GM15510 (cell line): ENCODE data around the gene POLL.

ENCODE experiments used
- POLR2A ChIP-seq: IDR thresholded peaks from 3 replicates; pipeline ENCODE4 v1.6.1; 2011; ENCODE audit warnings: borderline replicate concordance; ENCODE audit not compliant: insufficient read length; ENCODE audit errors: extremely low read depth

Gene POLL

DNA sequence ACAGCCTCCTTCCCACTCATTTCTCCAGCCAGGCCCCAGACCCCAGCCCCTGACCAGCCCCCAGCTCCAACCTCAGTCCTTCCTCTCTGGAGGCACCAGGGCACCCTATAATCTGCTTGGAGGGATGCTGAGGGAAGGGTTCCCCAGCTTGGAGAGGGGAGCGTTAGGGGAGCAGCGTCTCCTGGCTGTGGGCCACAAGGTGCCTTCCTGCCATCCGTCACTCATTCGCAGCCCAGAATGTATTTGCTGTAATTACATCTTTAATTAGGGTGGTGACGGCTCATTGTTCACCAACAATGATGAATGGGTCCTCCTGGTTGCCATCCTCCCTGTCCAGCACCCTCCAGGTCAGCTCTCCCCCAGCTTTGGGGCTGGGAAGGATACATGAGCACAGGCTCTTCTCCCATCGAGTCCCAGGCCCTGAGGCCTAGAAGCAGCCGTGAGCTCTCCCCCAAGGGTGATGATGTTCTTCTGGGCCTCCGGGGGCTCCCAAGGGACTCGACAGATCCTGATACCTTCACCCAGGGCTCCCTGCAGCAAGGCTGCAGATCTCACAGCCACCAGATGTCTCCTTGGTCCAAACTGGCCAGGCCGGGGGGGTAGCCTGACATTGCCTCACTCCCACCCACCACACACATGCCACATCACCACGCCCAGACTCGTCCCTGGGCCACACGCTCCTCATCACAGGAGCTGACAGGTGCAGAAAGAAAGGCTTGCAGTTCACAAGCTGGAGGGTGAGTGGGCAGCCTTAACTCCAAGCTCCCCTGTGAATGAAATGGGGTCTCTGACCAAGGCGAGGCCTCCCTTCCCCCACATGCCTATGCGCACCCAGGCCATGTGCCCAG lies 26.8 kb downstream of the POLL start:
- TF ChIP-seq POLR2A, result no peak

DNA sequence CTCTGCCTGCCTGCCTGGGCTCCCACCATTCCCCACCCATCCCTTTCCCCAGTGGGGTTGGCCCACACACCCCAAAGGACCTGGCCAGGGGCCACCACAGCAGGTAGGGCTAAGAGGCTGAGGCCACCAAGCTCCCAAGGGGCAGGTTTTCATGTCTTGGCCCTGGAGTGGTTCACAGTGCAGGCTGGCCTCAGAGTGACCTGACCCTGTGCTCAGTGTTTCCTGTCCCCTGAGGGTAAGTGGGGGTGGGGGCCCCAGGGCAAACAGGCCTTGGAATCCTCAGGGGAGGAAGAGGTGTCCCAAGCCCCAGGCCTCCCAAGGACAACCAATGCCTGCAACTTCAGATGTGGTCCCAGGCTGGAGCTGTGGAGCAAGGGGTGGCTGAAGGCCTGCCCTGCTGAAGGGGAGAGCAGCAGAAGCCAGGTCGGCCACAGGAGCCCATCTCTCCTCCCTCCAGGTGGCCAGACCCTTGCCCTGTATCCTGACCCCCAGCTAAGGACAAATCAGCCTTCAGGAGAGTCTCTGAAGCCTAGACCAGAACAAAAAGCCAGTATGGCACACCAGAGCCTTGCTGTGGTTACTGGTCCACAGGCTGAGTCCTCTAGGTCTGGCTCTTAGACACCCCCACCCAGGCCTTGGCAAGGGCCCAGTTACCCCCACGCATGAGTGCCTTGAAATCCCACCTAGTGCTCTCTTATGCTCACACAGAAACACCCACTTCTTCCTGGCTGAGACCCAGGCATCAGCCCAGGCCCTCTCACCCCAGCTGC lies 27.6 kb downstream of the POLL start:
- TF ChIP-seq POLR2A, result no peak

DNA sequence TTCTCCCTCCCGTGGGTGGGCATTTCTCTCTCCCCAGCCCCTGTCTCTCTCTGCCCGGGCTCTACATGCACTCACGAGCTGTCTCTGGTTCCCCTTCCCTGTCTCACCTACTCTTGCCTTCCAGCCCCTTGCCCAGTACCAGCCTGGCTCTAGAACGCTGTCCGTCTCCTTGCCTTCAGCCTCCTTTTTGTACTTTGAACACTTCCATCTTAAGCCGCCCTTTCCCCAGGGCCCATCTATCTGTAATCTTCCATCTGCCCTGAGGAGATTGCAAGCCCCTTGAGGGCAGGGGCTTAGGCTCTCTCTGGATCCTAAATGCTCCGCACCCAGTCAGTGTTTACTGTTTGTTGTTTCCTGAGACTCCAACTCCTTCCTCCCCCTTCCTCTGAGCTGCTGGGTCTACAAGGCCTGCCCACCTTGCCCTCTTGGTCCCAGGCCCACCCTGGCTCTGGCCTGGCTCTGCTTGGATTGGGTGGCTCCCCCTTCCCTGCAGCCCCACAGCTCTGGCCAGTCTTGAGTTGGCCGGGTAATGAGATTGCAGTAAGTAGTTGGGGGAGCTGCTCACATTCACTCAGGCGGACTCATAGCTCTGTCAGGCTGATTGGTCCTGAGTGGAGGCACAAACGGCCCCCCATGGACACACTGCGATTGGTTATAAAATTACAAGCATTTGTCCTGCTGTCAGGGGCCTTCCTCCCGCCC lies 28.3 kb downstream of the POLL start:
- TF ChIP-seq POLR2A, result no peak

DNA sequence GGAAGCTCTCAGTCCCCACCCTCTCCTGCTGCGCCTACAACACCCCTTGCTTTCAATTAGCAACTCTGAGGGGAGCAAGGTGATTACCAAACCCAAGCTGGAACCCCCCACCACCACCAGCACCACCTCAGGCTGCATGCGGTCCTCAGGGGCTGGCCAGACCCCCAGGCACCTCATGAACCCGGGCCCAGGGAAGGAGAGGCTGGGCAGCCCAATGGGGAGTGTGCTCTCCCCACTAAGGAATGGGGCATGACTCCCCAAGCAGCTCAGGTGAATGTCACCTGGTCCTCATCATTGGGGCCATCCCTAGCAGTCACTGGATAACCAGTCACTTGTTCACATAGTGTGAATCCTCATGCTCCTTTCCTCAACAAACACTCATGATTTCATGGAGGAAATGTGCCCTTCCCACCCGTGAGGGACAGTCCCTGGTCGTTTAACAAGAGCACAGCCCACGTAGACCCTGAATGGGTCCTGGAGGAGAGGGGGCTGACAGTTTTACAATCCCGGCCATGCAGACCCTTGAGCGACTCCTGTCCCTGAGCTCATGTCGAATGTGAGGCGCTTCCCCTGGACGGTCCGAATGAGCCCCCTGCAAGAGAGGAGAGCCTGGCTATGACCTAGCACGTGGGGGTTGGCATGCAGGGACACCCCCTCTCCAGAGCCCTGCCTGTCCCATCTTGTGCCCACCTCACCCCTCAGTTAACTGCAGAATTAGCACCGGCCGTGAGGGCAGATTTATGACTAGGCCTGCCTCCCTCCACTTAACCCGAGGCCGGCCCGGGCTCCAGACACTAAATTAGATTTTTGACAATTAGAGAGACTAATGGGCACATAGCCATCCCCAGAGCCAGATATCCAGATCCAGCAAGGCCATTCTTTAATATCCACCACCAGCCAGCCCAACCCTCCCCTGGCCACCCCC lies 29.1 kb downstream of the POLL start:
- TF ChIP-seq POLR2A, result no peak

DNA sequence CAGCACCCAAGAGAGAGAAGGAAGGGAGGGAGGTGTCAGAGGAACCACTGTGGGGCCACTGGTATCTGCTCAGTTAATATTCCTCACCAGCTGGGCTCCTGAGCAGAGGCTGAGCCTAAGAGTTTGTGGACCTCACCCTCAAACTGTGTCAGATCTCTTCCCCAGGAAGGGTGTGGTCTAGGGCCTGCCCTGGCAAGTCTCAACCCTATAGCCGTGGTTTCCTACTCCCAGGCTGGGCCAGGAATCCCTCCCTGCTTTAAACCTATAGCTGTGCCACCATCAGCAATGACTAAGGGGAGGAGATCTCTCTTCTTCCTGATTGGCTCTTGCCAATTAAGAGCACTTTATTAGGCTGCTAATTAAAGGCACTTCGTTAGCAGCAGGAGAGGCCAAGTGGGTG lies 29.9 kb downstream of the POLL start:
- TF ChIP-seq POLR2A, result no peak

DNA sequence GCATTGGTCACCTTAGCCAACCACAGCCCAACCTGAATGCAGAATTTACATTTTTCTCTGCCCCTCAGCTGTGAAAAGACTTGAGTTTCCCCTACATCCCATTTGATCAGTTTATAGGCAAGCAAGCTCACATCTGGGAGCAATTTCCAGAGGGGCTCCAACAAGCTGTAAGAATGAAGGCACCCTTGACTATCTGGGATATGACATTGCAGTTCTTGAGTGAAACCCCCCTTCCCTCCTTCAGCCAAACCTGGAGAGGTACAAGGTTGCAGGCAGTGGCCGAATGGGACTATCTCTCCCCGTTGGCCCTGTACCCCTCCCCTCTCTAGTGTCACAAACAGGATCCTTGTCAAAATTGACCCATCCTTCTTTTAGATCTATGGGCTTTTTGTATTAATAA lies 30.5 kb downstream of the POLL start:
- TF ChIP-seq POLR2A, result no peak

DNA sequence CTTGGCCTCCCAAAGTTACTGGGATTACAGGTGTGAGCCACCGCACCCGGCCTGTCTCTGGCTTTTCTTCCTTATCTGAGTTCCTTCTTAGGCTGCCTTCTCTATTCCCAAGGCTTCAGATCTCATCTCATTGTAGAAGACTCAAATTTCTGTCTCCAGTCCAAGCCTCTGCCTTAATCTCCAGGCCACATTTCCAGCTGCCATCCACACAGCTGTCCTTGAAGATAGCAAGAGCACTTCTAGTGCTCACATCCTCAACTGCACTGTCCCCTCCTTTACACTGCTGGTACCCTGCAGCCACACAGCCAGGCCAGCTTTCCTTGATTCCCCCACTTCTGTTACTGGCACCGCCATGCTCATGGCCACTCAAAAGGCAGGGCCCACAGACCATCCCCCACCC lies 35.6 kb downstream of the POLL start:
- TF ChIP-seq POLR2A, result no peak

DNA sequence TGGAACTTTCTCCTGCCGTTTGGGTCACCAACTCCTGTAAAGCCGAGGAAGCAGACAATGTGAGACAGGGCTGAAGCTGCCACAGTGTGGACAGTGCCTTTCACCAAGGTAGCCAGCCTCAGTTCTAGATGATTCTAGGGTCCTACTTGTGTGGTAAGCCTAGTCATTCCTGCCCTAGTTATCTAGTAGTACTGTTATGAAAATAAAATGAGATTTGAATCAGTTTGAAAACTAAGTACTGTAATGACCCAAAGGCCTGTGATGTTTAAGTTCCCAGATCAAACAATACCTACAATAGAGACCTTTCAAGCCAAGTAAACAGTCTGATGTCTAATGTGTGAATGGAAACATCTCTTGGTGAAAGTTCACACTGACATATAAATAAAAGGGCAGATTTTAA lies 37.1 kb downstream of the POLL start:
- no peak for TF ChIP-seq POLR2A

DNA sequence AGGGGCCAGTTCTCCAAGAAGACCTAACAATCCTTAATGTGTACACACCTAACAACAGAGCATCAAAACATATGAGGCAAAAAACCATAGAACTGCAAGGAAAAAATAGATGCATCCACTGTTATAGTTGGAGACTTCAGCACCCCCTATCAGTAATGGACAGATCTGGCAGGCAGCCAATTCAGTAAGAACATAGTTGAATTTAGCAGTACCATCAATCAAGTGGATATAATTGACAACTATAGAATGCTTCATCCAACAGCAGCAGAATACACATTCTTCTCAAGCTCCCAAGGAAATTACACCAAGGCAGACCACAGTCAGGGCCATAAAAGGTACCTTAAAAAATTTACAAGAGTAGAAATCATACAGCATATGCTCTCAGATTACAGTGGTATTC lies 42.2 kb downstream of the POLL start:
- TF ChIP-seq POLR2A, result no peak

DNA sequence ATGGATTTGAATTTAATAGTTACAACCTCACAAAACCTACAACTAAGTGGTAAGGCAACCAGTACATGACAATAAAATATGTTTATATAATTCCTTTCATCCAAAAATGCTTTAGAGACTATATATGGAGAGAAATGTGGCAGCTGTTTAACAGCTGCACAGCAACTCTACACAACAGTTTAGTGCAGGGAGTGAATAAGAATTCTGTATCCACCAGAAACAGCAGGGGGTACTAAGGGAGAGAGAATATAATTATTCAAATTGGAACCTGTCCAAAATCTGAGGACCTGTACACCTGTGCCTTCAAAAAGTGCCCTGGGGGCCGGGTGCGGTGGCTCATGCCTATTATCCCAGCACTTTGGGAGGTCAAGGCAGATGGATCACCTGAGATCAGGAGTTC lies 49.6 kb downstream of the POLL start:
- no peak for TF ChIP-seq POLR2A

DNA sequence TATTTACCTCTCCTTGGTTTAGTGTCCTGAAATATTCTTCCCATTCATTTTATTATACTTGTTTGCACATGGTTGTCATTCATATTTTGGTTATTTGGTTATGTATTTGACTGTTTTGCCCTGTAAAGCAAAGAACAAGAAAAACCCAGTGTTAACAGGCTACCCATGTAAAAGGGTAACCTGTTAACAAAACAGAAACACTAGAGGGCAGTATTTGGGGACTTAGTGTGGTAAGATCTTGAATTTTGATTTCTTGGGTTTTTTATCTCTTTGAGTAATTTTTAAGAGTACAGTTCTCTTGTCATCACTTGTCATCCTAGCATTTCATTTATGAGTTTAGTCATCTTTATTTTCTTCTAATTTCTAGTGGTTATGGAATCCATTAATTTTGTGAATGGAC lies 51.3 kb downstream of the POLL start:
- TF ChIP-seq POLR2A, result no peak

DNA sequence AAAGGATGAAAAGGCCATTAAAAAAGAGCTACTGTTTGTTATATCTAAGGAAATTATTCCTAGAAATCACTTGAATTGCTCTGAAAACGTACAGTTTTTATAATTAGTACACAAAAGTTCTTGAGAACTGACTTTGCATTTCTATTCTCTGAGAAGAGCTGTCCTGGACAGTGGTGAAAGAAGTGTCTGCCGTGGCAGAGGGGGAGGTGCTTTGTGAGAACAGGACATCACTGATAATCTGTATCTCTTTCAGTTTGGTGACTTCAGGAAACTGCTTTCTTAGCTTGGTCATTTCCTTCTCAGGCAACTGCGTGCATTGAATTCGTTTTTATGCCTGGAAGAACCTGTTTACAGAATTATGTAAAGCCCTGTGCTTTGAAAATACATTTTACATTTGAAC lies 52.1 kb downstream of the POLL start:
- no peak for TF ChIP-seq POLR2A

DNA sequence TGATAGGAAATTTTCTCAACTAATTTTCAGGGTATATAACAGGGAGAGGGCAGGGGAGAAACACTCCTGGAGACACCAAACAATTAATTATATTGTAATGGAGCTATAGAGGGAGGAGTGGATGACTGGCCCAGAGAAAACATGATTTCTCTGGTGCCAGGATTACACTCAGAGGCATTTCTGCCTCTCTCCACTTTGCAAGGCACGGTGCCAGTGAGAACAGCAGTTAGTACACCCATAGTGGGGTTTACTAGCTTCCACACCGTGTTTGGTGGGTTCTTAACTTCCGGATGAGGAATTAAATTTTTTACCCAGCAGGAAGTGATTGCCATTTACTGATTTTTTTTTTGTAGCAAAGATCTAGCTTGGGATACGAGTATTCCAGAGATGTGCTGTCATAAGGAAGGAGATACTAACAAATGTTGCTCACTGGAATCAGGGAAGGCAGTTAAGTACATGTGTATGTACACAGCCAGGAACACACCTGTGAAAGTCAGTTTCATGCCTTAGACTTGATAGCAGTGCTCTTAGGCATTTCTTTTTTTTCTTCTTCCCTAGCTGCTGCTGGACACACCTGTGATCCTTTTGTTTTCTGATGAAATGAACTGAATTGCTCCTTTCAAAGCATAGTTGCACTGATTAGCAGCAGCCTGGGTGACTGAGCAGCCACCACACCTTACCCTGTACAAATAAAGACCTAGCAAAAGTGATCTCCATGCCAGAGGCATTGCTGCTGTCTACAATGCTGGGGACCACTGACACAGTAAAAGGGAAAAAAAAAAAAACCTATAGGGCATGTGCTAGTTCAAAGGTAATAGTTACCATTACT lies 58.1 kb downstream of the POLL start:
- no peak for TF ChIP-seq POLR2A

DNA sequence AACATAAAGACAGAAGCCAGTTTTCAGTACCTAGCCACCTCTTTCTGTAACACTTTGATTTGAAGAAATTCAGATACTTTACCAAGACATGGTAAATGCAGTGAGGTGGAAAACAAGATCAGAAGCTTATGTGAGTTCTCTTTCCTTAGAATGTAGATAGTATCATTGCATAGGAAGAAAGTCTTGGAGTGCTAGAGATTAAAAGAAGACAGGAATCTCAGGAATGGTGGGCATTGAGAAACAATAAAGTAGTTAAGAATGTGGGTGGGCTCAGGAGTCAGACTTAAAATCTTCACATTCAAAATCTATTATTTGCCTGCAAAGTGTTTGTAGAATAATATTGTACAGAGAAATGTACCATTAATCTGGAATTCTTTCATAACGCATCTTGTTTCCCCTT lies 58.9 kb downstream of the POLL start:
- no peak for TF ChIP-seq POLR2A
